T1000 (cell line): ENCODE data around the gene STX8.
"Not testable (repeated sequence)": the region's sequence is repeated elsewhere in the genome, so short reads cannot be mapped to it uniquely, and the experiment has no call there.

Experiments used
- DNase-seq: peaks from one replicate; lab custom pipeline; 2025; ENCODE audit warnings: mixed read lengths; lab: John Stamatoyannopoulos, UW

STX8 gene

GRCh38 chr17:9509236-9509816 lies 66.3 kb downstream of the STX8 start:
- DNase-seq: no peak

- no peak for DNase-seq
These were observed 76.6 kb downstream of the STX8 start for GRCh38 chr17:9499041-9499440.

- DNase-seq: no peak
These were observed 77.1 kb downstream of the STX8 start for GRCh38 chr17:9498490-9498889.

GRCh38 chr17:9488556-9488955 lies 87.1 kb downstream of the STX8 start:
- no peak for DNase-seq

GRCh38 chr17:9487406-9487805 lies 88.2 kb downstream of the STX8 start:
- no peak for DNase-seq

- DNase-seq: no peak
These were observed 90.8 kb downstream of the STX8 start for GRCh38 chr17:9484789-9485188.

GRCh38 chr17:9479964-9480363 lies 95.7 kb downstream of the STX8 start:
- no peak for DNase-seq

- DNase-seq: no peak
These were observed 96.7 kb downstream of the STX8 start for GRCh38 chr17:9478889-9479288.

GRCh38 chr17:9475101-9475658 lies 100.4 kb downstream of the STX8 start:
- DNase-seq: no peak

GRCh38 chr17:9473711-9474110 lies 101.9 kb downstream of the STX8 start:
- no peak for DNase-seq

- DNase-seq: no peak
These were observed 103.1 kb downstream of the STX8 start for GRCh38 chr17:9472541-9472940.

- no peak for DNase-seq
These were observed 103.5 kb downstream of the STX8 start for GRCh38 chr17:9472094-9472493.

GRCh38 chr17:9470171-9470570 lies 105.4 kb downstream of the STX8 start:
- no peak for DNase-seq

- DNase-seq: no peak
These were observed 106.7 kb downstream of the STX8 start for GRCh38 chr17:9468937-9469336.

- DNase-seq: no peak
These were observed 107.1 kb downstream of the STX8 start for GRCh38 chr17:9468532-9468931.

- DNase-seq: no peak
These were observed 108.1 kb downstream of the STX8 start for GRCh38 chr17:9467518-9467917.

- no peak for DNase-seq
These were observed 110.3 kb downstream of the STX8 start for GRCh38 chr17:9465210-9465921.

- DNase-seq: no peak
These were observed 118.6 kb downstream of the STX8 start for GRCh38 chr17:9457005-9457404.

- DNase-seq: no peak
These were observed 119.3 kb downstream of the STX8 start for GRCh38 chr17:9456330-9456729.

GRCh38 chr17:9451934-9452333 lies 123.7 kb downstream of the STX8 start:
- no peak for DNase-seq

- DNase-seq: not testable (repeated sequence)
These were observed 128.3 kb downstream of the STX8 start for GRCh38 chr17:9447298-9447697.

GRCh38 chr17:9446528-9446927 lies 129.1 kb downstream of the STX8 start:
- no peak for DNase-seq

- no peak for DNase-seq
These were observed 130.2 kb downstream of the STX8 start for GRCh38 chr17:9445424-9445823.

GRCh38 chr17:9444687-9445086 lies 130.9 kb downstream of the STX8 start:
- DNase-seq: no peak
